HEK293 (cell line): ENCODE results near the gene PKD2.
A peak's percentile ranks its signal among the peaks of the same experiment; 100 is the strongest.

ENCODE experiments used
- FEZF1 ChIP-seq: fragments of 450-650 bp; formaldehyde crosslinking; IDR thresholded peaks from 2 replicates; pipeline ENCODE4 v1.5.1; 2016; ENCODE audit warnings: missing biosample characterization, missing genetic modification characterization
- MEIS1 ChIP-seq: sonication (generic); formaldehyde crosslinking; IDR thresholded peaks from 2 replicates; pipeline ENCODE4 v1.8.1; 2022; ENCODE audit warnings: missing genetic modification reagents, mild to moderate bottlenecking, borderline replicate concordance
- MZF1 ChIP-seq: fragments of 450-650 bp; formaldehyde crosslinking; IDR thresholded peaks from 2 replicates; pipeline ENCODE4 v1.5.1; 2017; ENCODE audit warnings: missing biosample characterization, missing genetic modification characterization, borderline replicate concordance
- PRDM1 ChIP-seq: fragments of 450-650 bp; formaldehyde crosslinking; IDR thresholded peaks from 2 replicates; pipeline ENCODE4; 2016; ENCODE audit warnings: missing biosample characterization, missing genetic modification characterization
- PRDM10 ChIP-seq: fragments of 450-650 bp; formaldehyde crosslinking; IDR thresholded peaks from 2 replicates; pipeline ENCODE4 v1.5.1; 2016; ENCODE audit warnings: missing biosample characterization, missing genetic modification characterization
- REPIN1 ChIP-seq: fragments of 450-650 bp; formaldehyde crosslinking; IDR thresholded peaks from 2 replicates; pipeline ENCODE4 v1.5.1; 2017; ENCODE audit warnings: missing biosample characterization, missing genetic modification characterization, low read depth
- SP2 ChIP-seq: fragments of 450-650 bp; formaldehyde crosslinking; IDR thresholded peaks from 2 replicates; pipeline ENCODE4 v1.5.1; 2016; ENCODE audit warnings: missing biosample characterization, missing genetic modification characterization
- SP7 ChIP-seq: fragments of 450-650 bp; formaldehyde crosslinking; IDR thresholded peaks from 2 replicates; pipeline ENCODE4 v1.5.1; 2016; ENCODE audit warnings: missing biosample characterization, missing genetic modification characterization
- ZBTB11 ChIP-seq: fragments of 450-650 bp; formaldehyde crosslinking; conservative IDR thresholded peaks from 2 replicates; pipeline ENCODE4 v1.5.1; 2016; ENCODE audit warnings: low read depth, missing biosample characterization, missing genetic modification characterization
- ZBTB20 ChIP-seq: fragments of 450-650 bp; formaldehyde crosslinking; IDR thresholded peaks from 2 replicates; pipeline ENCODE4 v1.5.1; 2016; ENCODE audit warnings: missing biosample characterization, missing genetic modification characterization
- ZBTB26 ChIP-seq: fragments of 450-650 bp; formaldehyde crosslinking; optimal IDR thresholded peaks from 2 replicates; pipeline ENCODE3; 2016; ENCODE audit warnings: missing biosample characterization, mild to moderate bottlenecking, missing genetic modification characterization
- ZBTB44 ChIP-seq: fragments of 450-650 bp; IDR thresholded peaks from 2 replicates; pipeline ENCODE4 v1.5.1; 2018; ENCODE audit warnings: missing biosample characterization, mild to moderate bottlenecking, missing genetic modification characterization
- ZBTB6 ChIP-seq: fragments of 450-650 bp; formaldehyde crosslinking; IDR thresholded peaks from 2 replicates; pipeline ENCODE4 v1.5.1; 2017; ENCODE audit warnings: missing biosample characterization, missing genetic modification characterization
- ZNF211 ChIP-seq: fragments of 450-650 bp; formaldehyde crosslinking; IDR thresholded peaks from 2 replicates; pipeline ENCODE4 v1.5.1; 2016; ENCODE audit warnings: low read depth, missing biosample characterization, missing genetic modification characterization
- ZNF311 ChIP-seq: fragments of 450-650 bp; formaldehyde crosslinking; IDR thresholded peaks from 2 replicates; pipeline ENCODE4 v1.5.1; 2017; ENCODE audit warnings: missing biosample characterization, missing genetic modification characterization, borderline replicate concordance
- ZNF423 ChIP-seq: fragments of 450-650 bp; formaldehyde crosslinking; IDR thresholded peaks from 2 replicates; pipeline ENCODE4 v1.5.1; 2016; ENCODE audit warnings: missing biosample characterization, missing genetic modification characterization
- ZNF473 ChIP-seq: fragments of 450-650 bp; formaldehyde crosslinking; IDR thresholded peaks from 2 replicates; pipeline ENCODE4 v1.5.1; 2017; ENCODE audit warnings: missing biosample characterization, missing genetic modification characterization
- ZNF600 ChIP-seq: fragments of 450-650 bp; formaldehyde crosslinking; IDR thresholded peaks from 2 replicates; pipeline ENCODE4 v1.5.1; 2016; ENCODE audit warnings: missing biosample characterization, missing genetic modification characterization
- ZNF626 ChIP-seq: fragments of 450-650 bp; sonication (Bioruptor Pico); formaldehyde crosslinking; IDR thresholded peaks from 2 replicates; pipeline ENCODE4 v1.5.1; 2018; ENCODE audit warnings: missing biosample characterization, missing genetic modification characterization, inconsistent platforms
- ZNF76 ChIP-seq: fragments of 450-650 bp; formaldehyde crosslinking; IDR thresholded peaks from 2 replicates; pipeline ENCODE4; 2016; ENCODE audit warnings: low read depth, missing biosample characterization, missing genetic modification characterization, borderline replicate concordance
- ZNF776 ChIP-seq: fragments of 450-650 bp; formaldehyde crosslinking; IDR thresholded peaks from 2 replicates; pipeline ENCODE4 v1.5.0; 2017; ENCODE audit warnings: missing biosample characterization, missing genetic modification characterization, borderline replicate concordance
- ZNF843 ChIP-seq: fragments of 450-650 bp; formaldehyde crosslinking; IDR thresholded peaks from 2 replicates; pipeline ENCODE4 v1.5.1; 2016; ENCODE audit warnings: missing biosample characterization, missing genetic modification characterization
- ZSCAN30 ChIP-seq: fragments of 450-650 bp; IDR thresholded peaks from 2 replicates; pipeline ENCODE4 v1.5.1; 2018; ENCODE audit warnings: missing biosample characterization, mild to moderate bottlenecking, missing genetic modification characterization, moderate library complexity
- ZSCAN5A ChIP-seq: fragments of 450-650 bp; formaldehyde crosslinking; IDR thresholded peaks from 2 replicates; pipeline ENCODE4 v1.5.1; 2016; ENCODE audit warnings: missing biosample characterization, missing genetic modification characterization

Gene PKD2

GRCh38 chr4:88008122-88008742 lies 797 bp downstream of the PKD2 start (continued):
- TF ChIP-seq ZNF211 (no peak), REPIN1 (tag by site-specific recombination) (no peak), ZBTB26 (tag by site-specific recombination) (peak; percentile 70), ZNF843 (tag by site-specific recombination) (no peak), ZNF600 (tag by site-specific recombination) (peak; percentile 35; the same call in 1 of the 2 replicates), SP7 (tag by site-specific recombination) (no peak), MEIS1 (CRISPR knock-in tag) (no peak), ZSCAN30 (tag by site-specific recombination) (0 out of 2 replicates have a peak, but pooled peaks have one; percentile 12), ZNF473 (tag by site-specific recombination) (no peak), MZF1 (tag by site-specific recombination) (peak; percentile 81), ZBTB44 (tag by site-specific recombination) (no peak), ZSCAN5A (tag by site-specific recombination) (no peak), ZBTB6 (tag by site-specific recombination) (no peak), ZNF423 (tag by site-specific recombination) (no peak), ZNF626 (tag by site-specific recombination) (no peak), PRDM1 (no peak), PRDM10 (tag by site-specific recombination) (0 out of 2 replicates have a peak, but pooled peaks have one; percentile 8), ZNF76 (tag by site-specific recombination) (no peak), ZBTB11 (tag by site-specific recombination) (peak; percentile 84), ZNF776 (tag by site-specific recombination) (no peak), SP2 (tag by site-specific recombination) (peak; percentile 79), FEZF1 (tag by site-specific recombination) (peak; percentile 90), ZNF311 (tag by site-specific recombination) (no peak), ZBTB20 (tag by site-specific recombination) (peak; percentile 89; the same call in 1 of the 2 replicates)
